Ishikawa (cell line): Measurements from ENCODE around the gene PRKN.

ENCODE experiments used
- CEBPB ChIP-seq: IDR thresholded peaks from 2 replicates; pipeline ENCODE4 v1.6.1; 2012
- CREB1 ChIP-seq: IDR thresholded peaks from 2 replicates; pipeline ENCODE4 v1.6.1; 2012; ENCODE audit warnings: low read depth
- EGR1 ChIP-seq: IDR thresholded peaks from 2 replicates; pipeline ENCODE4 v1.6.1; 2012
- EP300 ChIP-seq: IDR thresholded peaks from 2 replicates; pipeline ENCODE4 v1.6.1; 2012; ENCODE audit warnings: borderline replicate concordance
- FOXM1 ChIP-seq: IDR thresholded peaks from 2 replicates; pipeline ENCODE4 v1.6.1; 2012; ENCODE audit warnings: low read depth, borderline replicate concordance
- MAX ChIP-seq: IDR thresholded peaks from 2 replicates; pipeline ENCODE4 v1.6.1; 2012
- NFIC ChIP-seq: IDR thresholded peaks from 2 replicates; pipeline ENCODE4 v1.6.1; 2012
- RAD21 ChIP-seq: IDR thresholded peaks from 2 replicates; pipeline ENCODE4 v1.6.1; 2012; ENCODE audit warnings: low read depth
- TAF1 ChIP-seq: IDR thresholded peaks from 2 replicates; pipeline ENCODE4 v1.6.1; 2012; ENCODE audit warnings: low read depth, mild to moderate bottlenecking
- TCF12 ChIP-seq: IDR thresholded peaks from 2 replicates; pipeline ENCODE4 v1.6.1; 2012; ENCODE audit warnings: low read depth
- TEAD4 ChIP-seq: IDR thresholded peaks from 2 replicates; pipeline ENCODE4 v1.6.1; 2012
- YY1 ChIP-seq: IDR thresholded peaks from 2 replicates; pipeline ENCODE4 v1.6.1; 2012; ENCODE audit warnings: low read depth
- ZBTB7A ChIP-seq: IDR thresholded peaks from 2 replicates; pipeline ENCODE4 v1.6.1; 2012; ENCODE audit warnings: low read depth
- TF ChIP-seq, protein P1 (sequence below): IDR thresholded peaks from 2 replicates; pipeline ENCODE4 v1.6.1; 2012; ENCODE audit warnings: low read depth, mild to moderate bottlenecking
- TF ChIP-seq, protein P2 (sequence below): IDR thresholded peaks from 2 replicates; pipeline ENCODE4 v1.6.1; 2012

PRKN gene

GRCh38 chr6:161837449-161837735, 890.2 kb downstream of the PRKN start:
- TF ChIP-seq, protein P1, sequence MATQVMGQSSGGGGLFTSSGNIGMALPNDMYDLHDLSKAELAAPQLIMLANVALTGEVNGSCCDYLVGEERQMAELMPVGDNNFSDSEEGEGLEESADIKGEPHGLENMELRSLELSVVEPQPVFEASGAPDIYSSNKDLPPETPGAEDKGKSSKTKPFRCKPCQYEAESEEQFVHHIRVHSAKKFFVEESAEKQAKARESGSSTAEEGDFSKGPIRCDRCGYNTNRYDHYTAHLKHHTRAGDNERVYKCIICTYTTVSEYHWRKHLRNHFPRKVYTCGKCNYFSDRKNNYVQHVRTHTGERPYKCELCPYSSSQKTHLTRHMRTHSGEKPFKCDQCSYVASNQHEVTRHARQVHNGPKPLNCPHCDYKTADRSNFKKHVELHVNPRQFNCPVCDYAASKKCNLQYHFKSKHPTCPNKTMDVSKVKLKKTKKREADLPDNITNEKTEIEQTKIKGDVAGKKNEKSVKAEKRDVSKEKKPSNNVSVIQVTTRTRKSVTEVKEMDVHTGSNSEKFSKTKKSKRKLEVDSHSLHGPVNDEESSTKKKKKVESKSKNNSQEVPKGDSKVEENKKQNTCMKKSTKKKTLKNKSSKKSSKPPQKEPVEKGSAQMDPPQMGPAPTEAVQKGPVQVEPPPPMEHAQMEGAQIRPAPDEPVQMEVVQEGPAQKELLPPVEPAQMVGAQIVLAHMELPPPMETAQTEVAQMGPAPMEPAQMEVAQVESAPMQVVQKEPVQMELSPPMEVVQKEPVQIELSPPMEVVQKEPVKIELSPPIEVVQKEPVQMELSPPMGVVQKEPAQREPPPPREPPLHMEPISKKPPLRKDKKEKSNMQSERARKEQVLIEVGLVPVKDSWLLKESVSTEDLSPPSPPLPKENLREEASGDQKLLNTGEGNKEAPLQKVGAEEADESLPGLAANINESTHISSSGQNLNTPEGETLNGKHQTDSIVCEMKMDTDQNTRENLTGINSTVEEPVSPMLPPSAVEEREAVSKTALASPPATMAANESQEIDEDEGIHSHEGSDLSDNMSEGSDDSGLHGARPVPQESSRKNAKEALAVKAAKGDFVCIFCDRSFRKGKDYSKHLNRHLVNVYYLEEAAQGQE, result no peak
- TF ChIP-seq MAX, result no peak
- no peak for TF ChIP-seq FOXM1
- TF ChIP-seq, protein P2, sequence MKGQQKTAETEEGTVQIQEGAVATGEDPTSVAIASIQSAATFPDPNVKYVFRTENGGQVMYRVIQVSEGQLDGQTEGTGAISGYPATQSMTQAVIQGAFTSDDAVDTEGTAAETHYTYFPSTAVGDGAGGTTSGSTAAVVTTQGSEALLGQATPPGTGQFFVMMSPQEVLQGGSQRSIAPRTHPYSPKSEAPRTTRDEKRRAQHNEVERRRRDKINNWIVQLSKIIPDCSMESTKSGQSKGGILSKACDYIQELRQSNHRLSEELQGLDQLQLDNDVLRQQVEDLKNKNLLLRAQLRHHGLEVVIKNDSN, result no peak
- no peak for TF ChIP-seq TCF12
- TF ChIP-seq RAD21, result no peak
- TF ChIP-seq TEAD4, result no peak
- TF ChIP-seq CREB1, result no peak
- no peak for TF ChIP-seq NFIC
- no peak for TF ChIP-seq CEBPB
- TF ChIP-seq EP300, result no peak

DNA sequence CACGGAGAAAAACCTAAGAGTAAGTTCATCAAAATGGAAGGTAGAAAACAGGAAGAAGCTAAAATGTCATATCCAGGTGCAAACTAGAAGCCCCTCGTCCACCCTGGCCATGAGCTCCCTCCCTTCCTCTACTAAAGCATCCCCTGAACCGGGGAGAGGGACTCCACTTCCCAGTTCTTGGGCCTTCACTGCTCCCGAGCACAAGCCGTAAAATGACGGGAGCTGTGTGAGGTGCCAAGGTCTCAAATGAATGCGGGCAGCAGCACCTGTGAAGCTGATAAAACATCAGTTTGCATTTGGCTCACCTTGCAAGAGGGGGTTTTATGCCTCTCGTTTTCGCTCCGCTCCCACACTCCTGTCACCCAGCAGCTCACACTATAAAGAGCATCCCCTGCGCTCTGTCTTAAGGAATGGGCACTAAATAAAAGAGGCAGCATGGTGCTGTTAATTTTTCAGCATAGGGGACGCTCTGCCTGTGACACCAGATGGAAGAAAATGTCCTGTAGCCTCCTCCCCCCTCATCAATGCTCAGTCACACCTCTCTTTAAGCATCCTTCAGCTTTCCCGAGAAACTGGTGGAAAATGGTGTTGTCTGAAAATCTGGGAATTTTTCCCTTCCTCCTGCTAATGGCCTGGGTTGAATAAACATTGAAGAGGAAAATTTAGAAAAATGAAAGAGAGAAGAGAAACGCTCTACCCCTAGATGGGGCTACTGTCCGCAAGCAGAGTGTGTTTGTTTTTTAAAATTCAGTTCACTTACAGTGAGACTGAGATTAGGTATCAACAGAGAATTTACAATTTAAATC, 890.7 kb downstream of the PRKN start:
- TF ChIP-seq RAD21 (peak; percentile 36), CEBPB (no peak)

DNA sequence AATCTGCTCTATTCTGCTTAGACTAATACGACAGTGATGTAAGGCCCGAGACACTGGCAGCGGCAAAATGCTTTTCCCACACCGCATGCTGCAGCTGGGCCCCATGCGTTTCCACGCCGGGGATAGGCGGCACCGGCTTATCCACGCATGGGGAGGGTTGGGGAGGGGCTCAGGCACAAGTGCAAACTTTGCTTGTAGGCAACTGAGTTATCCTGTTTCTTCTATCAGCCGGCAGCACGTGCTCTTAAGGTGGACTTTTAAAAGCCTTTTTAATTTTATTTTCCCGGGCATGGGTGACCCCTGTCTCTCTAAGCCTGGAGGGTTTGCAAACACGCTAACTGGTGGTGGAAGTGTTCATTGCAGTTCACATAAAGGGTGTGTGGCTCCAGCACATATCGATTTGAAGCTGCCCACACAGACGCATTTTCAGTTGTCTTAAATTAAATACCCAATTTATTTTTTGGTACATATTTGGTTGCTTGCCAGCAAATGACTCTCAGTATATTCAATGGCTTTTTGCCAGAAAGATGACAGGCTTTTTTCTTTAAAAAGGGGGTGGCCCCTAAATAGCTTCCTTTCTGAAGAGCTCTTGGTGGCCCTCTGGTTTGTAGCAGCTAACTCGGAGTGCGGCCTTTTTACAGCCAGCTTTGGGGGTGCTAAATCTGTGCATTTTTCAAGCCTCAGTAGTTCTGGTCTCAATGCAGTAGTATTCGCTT, 891.9 kb downstream of the PRKN start:
- no peak for TF ChIP-seq TEAD4
- TF ChIP-seq CREB1, result no peak
- no peak for TF ChIP-seq TCF12
- TF ChIP-seq MAX, result no peak
- TF ChIP-seq, protein P1, result no peak
- no peak for TF ChIP-seq YY1
- TF ChIP-seq RAD21, result no peak
- TF ChIP-seq EGR1, result no peak
- TF ChIP-seq NFIC, result no peak
- TF ChIP-seq FOXM1, result no peak
- TF ChIP-seq CEBPB, result no peak
- TF ChIP-seq TAF1, result no peak
- TF ChIP-seq, protein P2, result no peak
- TF ChIP-seq EP300, result no peak
- no peak for TF ChIP-seq ZBTB7A

DNA sequence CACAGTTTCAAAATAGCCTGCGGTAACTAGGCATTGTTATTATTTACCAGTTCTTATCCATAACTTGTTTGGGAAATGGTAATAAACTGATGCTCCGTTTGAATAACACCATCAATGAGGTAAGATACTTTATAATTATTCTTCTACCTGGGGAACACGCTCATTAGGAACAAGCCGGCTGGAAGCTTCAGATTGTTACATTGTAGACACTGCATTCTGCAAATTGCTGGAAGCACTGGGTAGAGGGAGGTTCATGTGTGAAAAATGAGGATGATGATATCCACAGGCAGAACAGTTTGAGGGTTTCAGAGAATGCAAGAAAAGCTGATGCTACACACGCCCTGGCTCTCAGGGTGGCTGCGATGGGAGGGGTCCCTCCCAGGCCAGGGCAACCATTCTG, 893.1 kb downstream of the PRKN start:
- TF ChIP-seq TCF12, result no peak
- TF ChIP-seq TEAD4, result no peak
- no peak for TF ChIP-seq RAD21
- no peak for TF ChIP-seq ZBTB7A
- no peak for TF ChIP-seq CEBPB
- TF ChIP-seq MAX, result no peak
- TF ChIP-seq EP300, result no peak
- TF ChIP-seq CREB1, result no peak
- TF ChIP-seq, protein P1, result no peak
- TF ChIP-seq FOXM1, result no peak
- TF ChIP-seq TAF1, result no peak
- TF ChIP-seq NFIC, result no peak
- TF ChIP-seq EGR1, result no peak
